Measurements from ENCODE around the gene XPA.

Gene XPA

GRCh38 chr9:97628668-97629067, 68.5 kb downstream of the XPA start:
- H3K4me3 ChIP-seq (ENCODE audit: low read depth, low read length) = no peak overlapping the region
- TF ChIP-seq CTCF (IDR thresholded peaks at IDR 0.05; ENCODE audit: insufficient read depth, low read length, missing control alignments) = no peak
- no peak for DNase-seq (ENCODE audit: low read depth, low spot score)
- ChIA-PET CTCF (interaction anchor here (1.1 to 2.9 kb wide), 5 partner anchors 9 to 217 kb away, joined by 3 to 26 read pairs (median 6); partner anchors contain the start of gene TDRD7), POLR2A (no interaction called here)

GRCh38 chr9:97627624-97628023, 69.5 kb downstream of the XPA start:
- no peak for DNase-seq (ENCODE audit: low read depth, low spot score)
- no peak for TF ChIP-seq CTCF (IDR thresholded peaks at IDR 0.05; ENCODE audit: insufficient read depth, low read length, missing control alignments)
- no peak overlapping the region for H3K4me3 ChIP-seq (ENCODE audit: low read depth, low read length)
- ChIA-PET CTCF (interaction anchor here (1.0 to 2.9 kb wide), 6 partner anchors 12 to 216 kb away, joined by 3 to 26 read pairs (median 6); partner anchors contain the start of gene TDRD7), POLR2A (no interaction called here)

- CTCF ChIA-PET = interaction anchor here (0.7 to 3.7 kb wide), 4 partner anchors 10 to 158 kb away, joined by 3 to 36 read pairs (median 4); no protein-coding TSS in a partner anchor
- POLR2A ChIA-PET = no interaction called here
- DNase-seq (ENCODE audit: low read depth, low spot score) = no peak
- H3K4me3 ChIP-seq (ENCODE audit: low read depth, low read length) = no peak overlapping the region
- no peak for TF ChIP-seq CTCF (IDR thresholded peaks at IDR 0.05; ENCODE audit: insufficient read depth, low read length, missing control alignments)
Measured at GRCh38 chr9:97625620-97626019, 71.5 kb downstream of the XPA start.

Data from AG04449 (cell line).